ENCODE data around the gene TFDP1. TPM values are rescaled to one million over a fixed set of nuclear protein-coding genes. Genes with fewer than 3 reads are reported as not detected.
"Not testable (repeated sequence)": the region's sequence is repeated elsewhere in the genome, so short reads cannot be mapped to it uniquely, and the experiment has no call there.

TFDP1 gene
- total RNA-seq, 2 donors from 2014 or later, result 87.5 to 99.2 TPM

DNA sequence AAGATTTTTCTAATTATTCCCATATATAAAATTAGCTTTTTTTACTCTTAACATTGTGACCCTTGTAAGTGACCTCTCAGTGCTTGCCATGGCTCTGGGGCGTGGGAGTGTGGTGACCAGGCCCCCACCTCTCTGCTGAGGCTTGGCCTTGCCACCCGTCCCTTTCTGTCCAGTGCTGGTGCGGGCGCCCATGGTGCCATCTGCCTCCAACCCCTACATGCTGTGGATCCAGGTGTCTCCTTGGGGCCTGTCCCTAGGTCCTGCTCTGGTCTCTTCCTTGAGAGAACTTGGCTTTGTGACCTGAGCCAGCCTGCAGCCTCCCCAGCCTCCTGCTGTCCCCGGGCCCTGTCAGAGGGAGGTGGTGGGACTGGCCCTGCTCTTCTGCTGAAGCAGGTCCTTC is 27.4 kb downstream of the TFDP1 start:
- DNase-seq (no peak), ATAC-seq (replicated peaks in 1 of 2) (no peak)
- no peak overlapping the region for H3K4me3 Mint-ChIP-seq
- H3K9me3 Mint-ChIP-seq, result no peaks in the 10 kb centered on the region
- H3K27ac Mint-ChIP-seq, result no peak overlapping the region
- peaks cover 13% of the 10 kb centered on the region for H3K4me1 Mint-ChIP-seq (ENCODE audit: low read depth)
- H3K36me3 Mint-ChIP-seq (ENCODE audit: insufficient read depth in 2 of 2), result peaks cover 0 to 22% of the 10 kb centered on the region in 2 donors
- no peaks in the 10 kb centered on the region for H3K27me3 Mint-ChIP-seq (ENCODE audit: low read depth)

DNA sequence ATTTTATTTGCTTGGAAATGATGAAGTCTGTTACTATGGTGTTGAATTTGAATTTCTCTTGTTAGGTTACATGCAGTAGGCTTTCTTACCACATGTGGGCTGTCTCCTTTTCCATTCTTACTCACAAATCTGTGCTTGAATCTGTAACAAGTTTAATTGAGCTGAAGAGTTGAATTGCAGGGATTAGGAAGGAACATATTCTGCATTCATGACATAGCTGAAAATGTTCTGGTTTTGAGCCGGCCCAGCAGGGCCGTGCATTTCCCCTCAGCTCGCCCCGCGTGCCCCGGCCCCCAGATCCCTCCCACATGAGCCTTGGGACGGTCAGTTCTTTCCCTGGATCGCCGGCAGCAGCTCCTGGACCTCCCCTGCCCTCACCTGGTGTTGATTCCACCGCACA is 28.1 kb downstream of the TFDP1 start:
- ATAC-seq (replicated peaks in 1 of 2), result no peak
- Mint-ChIP-seq H3K4me1 (ENCODE audit: low read depth) (peaks cover 13% of the 10 kb centered on the region), H3K9me3 (no peaks in the 10 kb centered on the region), H3K27me3 (ENCODE audit: low read depth) (no peaks in the 10 kb centered on the region), H3K4me3 (no peak overlapping the region), H3K36me3 (ENCODE audit: insufficient read depth in 2 of 2) (peaks cover 0 to 22% of the 10 kb centered on the region in 2 donors), H3K27ac (no peak overlapping the region)
- DNase-seq, result no peak

DNA sequence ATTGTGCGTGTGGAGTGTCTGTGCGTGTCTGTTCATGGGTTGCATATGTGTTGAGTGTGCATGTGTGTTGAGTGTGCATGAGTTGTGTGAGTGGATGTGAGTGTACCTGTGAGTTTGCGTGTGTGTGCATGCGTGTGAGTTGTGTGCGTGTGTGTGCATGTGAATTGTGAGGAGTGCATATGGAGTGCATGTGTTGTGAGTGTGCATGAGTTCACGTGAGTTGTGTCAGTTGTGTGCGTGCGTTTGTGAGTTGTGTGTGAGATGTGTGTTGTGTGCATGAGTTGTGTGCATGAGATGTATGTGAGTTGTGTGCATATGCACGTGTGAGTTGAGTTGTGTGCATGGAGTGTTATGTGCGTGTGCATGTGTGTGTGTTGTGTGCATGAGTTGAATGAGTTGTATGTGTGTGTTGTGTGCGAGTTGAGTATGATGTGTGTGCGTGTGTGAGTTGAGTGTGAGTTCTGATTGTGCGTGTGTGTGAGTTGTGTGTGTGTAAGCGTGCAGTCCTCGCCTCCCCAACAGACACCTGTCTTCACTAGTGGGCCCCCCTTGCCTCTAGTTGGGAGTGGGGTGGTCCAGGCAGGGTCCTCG is 29.3 kb downstream of the TFDP1 start:
- Mint-ChIP-seq H3K4me3 (no peak overlapping the region), H3K27me3 (ENCODE audit: low read depth) (no peaks in the 10 kb centered on the region), H3K9me3 (no peaks in the 10 kb centered on the region), H3K27ac (no peak overlapping the region), H3K4me1 (ENCODE audit: low read depth) (peaks cover 13% of the 10 kb centered on the region), H3K36me3 (ENCODE audit: insufficient read depth in 2 of 2) (peaks cover 0 to 19% of the 10 kb centered on the region in 2 donors)
- no peak for ATAC-seq (replicated peaks in 1 of 2)
- DNase-seq, result no peak

DNA sequence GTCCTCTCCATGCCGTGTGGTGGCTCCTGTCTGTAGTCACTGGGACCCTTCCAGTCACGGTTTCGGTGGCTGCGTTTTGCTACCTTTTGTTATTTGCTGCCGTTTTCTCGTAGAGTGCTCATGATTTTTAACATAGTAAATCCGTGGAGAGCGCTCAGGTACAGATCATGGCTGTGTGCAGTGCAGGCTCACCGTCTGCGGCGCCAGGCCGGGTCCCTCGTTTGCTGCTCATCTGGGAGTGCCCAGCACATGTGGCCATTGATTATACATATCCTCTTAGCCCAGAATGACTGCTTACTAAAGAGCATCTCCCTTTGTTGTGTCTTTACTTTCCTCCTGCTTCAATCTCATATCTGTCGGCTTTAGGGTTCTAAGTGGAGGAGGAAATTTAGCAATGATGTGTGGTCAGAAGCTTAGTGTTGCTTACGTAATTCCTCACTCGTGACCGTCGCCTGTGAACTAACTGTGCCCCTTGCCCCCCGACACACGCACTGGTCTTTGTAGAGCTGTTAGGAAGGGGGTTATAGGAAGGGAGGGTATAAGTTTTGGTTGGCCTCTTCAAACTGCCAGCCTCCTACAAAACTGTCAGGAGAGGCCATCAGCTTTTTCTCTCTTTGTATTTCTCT is 31.8 kb downstream of the TFDP1 start:
- Mint-ChIP-seq H3K4me3 (no peak overlapping the region), H3K9me3 (no peaks in the 10 kb centered on the region), H3K27me3 (ENCODE audit: low read depth) (no peaks in the 10 kb centered on the region), H3K27ac (no peak overlapping the region), H3K4me1 (ENCODE audit: low read depth) (peaks cover 2% of the 10 kb centered on the region), H3K36me3 (ENCODE audit: insufficient read depth in 2 of 2) (peaks cover 0 to 10% of the 10 kb centered on the region in 2 donors)
- ATAC-seq (replicated peaks in 1 of 2), result no peak
- no peak for DNase-seq

DNA sequence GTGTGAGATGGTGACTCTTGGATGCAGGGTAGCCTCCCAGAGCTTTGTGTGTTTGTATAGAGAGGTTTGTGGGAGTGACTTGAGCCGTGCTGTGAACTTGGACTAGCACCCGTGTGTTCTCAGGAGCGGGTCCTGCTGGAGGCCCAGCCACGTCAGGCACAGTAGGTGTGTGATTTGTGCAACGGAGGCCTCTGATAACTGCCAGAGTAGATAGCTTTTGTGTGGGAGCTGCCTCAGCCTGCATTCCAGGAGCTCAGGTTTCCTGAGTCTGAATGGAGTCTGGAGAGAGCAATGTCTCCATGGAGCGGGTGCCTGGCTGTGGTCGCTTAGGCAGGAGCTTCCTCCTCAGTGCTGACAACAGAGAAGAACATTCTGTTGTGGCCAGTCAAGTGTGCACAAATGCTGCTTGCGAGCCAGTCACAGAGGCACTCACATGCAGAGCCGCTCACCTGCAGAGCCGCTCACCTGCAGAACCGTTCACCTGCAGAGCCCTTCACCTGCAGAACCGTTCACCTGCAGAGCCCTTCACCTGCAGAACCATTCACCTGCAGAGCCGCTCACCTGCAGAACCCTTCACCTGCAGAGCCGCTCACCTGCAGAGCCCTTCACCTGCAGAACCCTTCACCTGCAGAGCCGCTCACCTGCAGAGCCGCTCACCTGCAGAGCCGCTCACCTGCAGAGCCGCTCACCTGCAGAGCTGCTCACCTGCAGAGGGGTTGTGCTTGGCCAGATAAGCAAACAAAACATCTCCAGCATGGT is 32.6 kb downstream of the TFDP1 start:
- H3K36me3 Mint-ChIP-seq (ENCODE audit: insufficient read depth in 2 of 2), result peaks cover 0 to 7% of the 10 kb centered on the region in 2 donors
- no peaks in the 10 kb centered on the region for H3K9me3 Mint-ChIP-seq
- H3K4me3 Mint-ChIP-seq, result no peak overlapping the region
- H3K27me3 Mint-ChIP-seq (ENCODE audit: low read depth), result no peaks in the 10 kb centered on the region
- H3K4me1 Mint-ChIP-seq (ENCODE audit: low read depth), result no peaks in the 10 kb centered on the region
- ATAC-seq (replicated peaks in 1 of 2), result no peak
- DNase-seq, result no peak
- H3K27ac Mint-ChIP-seq, result no peak overlapping the region

DNA sequence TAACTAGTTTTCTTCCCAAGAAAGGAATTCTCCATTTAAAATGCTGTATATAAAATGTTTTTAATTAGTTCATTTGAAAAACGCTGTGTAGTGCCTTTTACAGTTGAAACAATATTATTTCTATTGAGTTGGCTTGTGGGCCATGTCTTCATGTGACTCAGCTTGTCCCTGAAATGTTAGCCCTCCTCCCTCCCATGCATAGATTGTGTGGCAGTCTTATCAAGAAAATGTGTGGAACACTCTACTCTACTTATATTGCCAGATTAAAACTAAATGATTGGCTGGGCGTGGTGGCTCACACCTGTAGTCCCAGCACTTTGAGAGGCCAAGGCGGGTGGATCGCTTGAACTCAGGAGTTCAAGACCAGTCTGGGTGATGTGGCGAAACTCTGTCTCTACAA is 33.4 kb downstream of the TFDP1 start:
- ATAC-seq (replicated peaks in 1 of 2), result no peak
- no peaks in the 10 kb centered on the region for H3K4me1 Mint-ChIP-seq (ENCODE audit: low read depth)
- H3K36me3 Mint-ChIP-seq (ENCODE audit: insufficient read depth in 2 of 2), result peaks cover 0 to 10% of the 10 kb centered on the region in 2 donors

DNA sequence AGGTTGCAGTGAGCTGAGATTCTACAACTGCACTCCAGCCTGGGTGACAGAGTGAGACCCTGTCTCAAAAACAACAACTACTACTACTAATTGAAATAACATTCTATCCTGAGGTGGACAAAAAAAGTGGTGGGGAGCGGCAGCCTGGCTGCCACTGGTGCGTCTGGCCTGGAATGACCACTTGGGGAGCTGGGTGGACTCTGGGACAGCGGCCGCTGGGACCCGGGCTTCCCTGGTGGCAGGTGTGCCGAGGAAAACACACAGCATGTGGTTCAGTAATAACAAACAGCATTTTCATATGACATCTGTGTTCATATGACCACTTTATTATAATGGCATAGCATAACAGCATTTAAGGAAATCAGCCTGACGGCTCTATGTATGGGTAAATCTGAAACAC is 33.9 kb downstream of the TFDP1 start:
- Mint-ChIP-seq H3K4me1 (ENCODE audit: low read depth) (no peaks in the 10 kb centered on the region), H3K36me3 (ENCODE audit: insufficient read depth in 2 of 2) (peaks cover 0 to 11% of the 10 kb centered on the region in 2 donors), H3K4me3 (no peak overlapping the region)

More for the DNA sequence above, 33.4 kb downstream of the TFDP1 start:
- DNase-seq, result no peak
- no peak overlapping the region for H3K4me3 Mint-ChIP-seq
- H3K9me3 Mint-ChIP-seq, result no peaks in the 10 kb centered on the region
- no peak overlapping the region for H3K27ac Mint-ChIP-seq
- no peaks in the 10 kb centered on the region for H3K27me3 Mint-ChIP-seq (ENCODE audit: low read depth)

DNA sequence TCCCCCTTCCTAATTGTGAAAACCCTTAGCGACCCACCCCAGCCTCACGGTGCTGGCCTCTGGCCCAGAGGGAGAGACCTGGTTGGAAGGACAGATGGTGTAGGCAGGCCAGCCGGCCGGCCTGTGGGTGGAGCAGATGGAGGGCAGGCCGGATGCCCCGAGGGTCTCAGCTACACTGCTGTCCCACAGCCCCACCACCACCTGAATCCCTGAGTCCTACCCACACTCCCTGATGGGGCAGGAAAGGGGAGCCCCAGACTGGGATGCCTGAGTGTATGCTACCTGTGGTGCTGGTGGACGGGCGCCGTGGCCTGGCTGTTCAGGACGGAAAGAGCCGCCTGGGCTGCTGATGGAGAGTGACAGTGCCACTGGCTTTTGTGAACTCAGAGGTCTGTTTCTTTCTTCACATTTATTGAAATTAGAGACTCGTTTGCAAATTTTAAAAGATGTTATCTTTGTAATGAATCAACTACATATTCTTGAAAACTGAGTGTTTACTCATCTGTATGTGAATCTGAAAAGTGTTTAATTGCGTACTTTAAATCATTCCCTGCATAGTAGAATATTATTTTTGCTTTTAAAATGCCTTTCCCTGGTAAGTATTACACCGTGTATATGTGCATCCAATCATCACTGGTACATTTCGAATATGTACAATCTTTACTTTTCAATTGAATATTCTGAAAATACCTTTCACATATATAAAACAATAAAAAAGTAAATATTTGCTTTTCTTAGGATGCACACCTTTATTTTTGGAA is 35.7 kb downstream of the TFDP1 start:
- H3K4me1 Mint-ChIP-seq (ENCODE audit: low read depth), result no peaks in the 10 kb centered on the region
- H3K27me3 Mint-ChIP-seq (ENCODE audit: low read depth), result no peaks in the 10 kb centered on the region
- DNase-seq, result no peak
- peaks cover 11 to 23% of the 10 kb centered on the region in 2 donors for H3K36me3 Mint-ChIP-seq (ENCODE audit: insufficient read depth in 2 of 2)
- H3K27ac Mint-ChIP-seq, result no peak overlapping the region
- H3K4me3 Mint-ChIP-seq, result no peak overlapping the region
- no peak for ATAC-seq (replicated peaks in 1 of 2)
- H3K9me3 Mint-ChIP-seq, result peaks cover 3% of the 10 kb centered on the region in 2 donors

More for the DNA sequence above, 33.9 kb downstream of the TFDP1 start:
- ATAC-seq (replicated peaks in 1 of 2), result no peak
- no peak overlapping the region for H3K27ac Mint-ChIP-seq
- no peak for DNase-seq
- no peaks in the 10 kb centered on the region for H3K9me3 Mint-ChIP-seq
- H3K27me3 Mint-ChIP-seq (ENCODE audit: low read depth), result no peaks in the 10 kb centered on the region

DNA sequence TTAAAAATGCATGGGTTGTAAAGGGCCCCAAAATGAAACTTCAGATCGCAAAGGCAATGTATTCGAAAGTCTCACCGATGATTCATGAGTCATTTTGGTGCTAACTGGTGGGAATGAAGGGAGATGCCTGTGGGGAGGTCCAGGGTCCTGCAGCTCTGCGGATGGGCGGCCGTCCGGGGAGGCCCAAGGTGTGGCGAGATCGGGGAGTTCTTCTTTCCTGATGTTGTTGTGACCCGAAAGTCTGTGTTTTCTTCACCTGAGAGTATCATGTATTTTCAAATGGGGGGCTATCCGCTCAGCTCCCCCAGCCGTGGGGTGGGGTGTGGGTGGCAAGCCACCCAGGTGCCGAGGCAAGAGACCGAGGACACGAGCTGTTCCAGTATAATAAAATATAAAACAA is 36.5 kb downstream of the TFDP1 start:
- Mint-ChIP-seq H3K4me1 (ENCODE audit: low read depth) (no peaks in the 10 kb centered on the region), H3K27ac (no peak overlapping the region)
- no peak for DNase-seq

DNA sequence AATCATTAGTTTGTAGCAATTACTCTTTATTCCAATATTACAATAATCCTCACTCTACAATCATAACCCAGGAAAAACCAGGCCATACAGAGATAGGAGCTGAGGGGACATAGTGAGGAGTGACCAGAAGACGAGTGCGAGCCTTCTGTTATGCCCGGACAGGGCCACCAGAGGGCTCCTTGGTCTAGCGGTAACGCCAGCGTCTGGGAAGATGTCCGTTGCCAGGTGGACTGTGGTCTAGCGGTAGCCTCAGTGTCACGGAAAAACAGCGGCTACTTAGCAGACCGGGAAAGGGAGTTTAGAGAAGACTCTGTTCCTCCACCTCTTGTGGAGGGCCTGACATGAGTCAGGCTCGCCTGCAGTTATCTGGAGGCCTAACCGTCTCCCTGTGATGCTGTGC is 36.9 kb downstream of the TFDP1 start:
- H3K4me3 Mint-ChIP-seq; H3K27me3 Mint-ChIP-seq (ENCODE audit: low read depth); H3K9me3 Mint-ChIP-seq; ATAC-seq (replicated peaks in 1 of 2); DNase-seq; H3K27ac Mint-ChIP-seq; H3K4me1 Mint-ChIP-seq (ENCODE audit: low read depth): not testable (repeated sequence)
- H3K36me3 Mint-ChIP-seq (ENCODE audit: insufficient read depth in 2 of 2), result peaks cover 17 to 28% of the 10 kb centered on the region in 2 donors

More for the DNA sequence above, 36.5 kb downstream of the TFDP1 start:
- Mint-ChIP-seq H3K9me3 (peaks cover 3% of the 10 kb centered on the region in 2 donors), H3K27me3 (ENCODE audit: low read depth) (no peaks in the 10 kb centered on the region), H3K36me3 (ENCODE audit: insufficient read depth in 2 of 2) (peaks cover 17 to 26% of the 10 kb centered on the region in 2 donors), H3K4me3 (no peak overlapping the region)
- no peak for ATAC-seq (replicated peaks in 1 of 2)

DNA sequence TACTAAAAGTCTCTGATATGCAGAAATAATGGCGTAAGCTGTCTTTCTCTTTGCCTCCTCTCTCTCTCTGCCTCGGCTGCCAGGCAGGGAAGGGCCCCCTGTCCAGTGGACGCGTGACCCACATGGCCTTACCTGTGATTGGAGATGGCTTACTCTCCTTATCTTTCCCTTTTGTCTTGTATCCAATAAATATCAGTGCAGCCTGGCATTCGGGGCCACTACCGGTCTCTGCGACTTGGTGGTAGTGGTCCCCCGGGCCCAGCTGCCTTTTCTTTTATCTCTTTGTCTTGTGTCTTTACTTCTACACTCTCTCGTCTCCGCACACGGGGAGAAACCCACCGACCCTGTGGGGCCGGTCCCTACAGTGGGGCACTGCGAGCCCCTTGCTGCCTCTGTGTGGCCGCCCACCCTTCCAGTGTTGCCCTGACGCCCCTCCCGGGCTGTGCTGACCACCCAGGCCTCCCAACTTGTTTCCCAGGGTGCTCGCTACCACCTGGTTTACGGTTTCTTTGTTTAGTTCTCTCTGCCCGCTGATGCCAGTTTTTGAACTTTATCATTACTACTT is 37.5 kb downstream of the TFDP1 start:
- DNase-seq; H3K27me3 Mint-ChIP-seq (ENCODE audit: low read depth); H3K4me3 Mint-ChIP-seq; H3K27ac Mint-ChIP-seq; ATAC-seq (replicated peaks in 1 of 2); H3K9me3 Mint-ChIP-seq; H3K4me1 Mint-ChIP-seq (ENCODE audit: low read depth): not testable (repeated sequence)
- peaks cover 17 to 31% of the 10 kb centered on the region in 2 donors for H3K36me3 Mint-ChIP-seq (ENCODE audit: insufficient read depth in 2 of 2)

DNA sequence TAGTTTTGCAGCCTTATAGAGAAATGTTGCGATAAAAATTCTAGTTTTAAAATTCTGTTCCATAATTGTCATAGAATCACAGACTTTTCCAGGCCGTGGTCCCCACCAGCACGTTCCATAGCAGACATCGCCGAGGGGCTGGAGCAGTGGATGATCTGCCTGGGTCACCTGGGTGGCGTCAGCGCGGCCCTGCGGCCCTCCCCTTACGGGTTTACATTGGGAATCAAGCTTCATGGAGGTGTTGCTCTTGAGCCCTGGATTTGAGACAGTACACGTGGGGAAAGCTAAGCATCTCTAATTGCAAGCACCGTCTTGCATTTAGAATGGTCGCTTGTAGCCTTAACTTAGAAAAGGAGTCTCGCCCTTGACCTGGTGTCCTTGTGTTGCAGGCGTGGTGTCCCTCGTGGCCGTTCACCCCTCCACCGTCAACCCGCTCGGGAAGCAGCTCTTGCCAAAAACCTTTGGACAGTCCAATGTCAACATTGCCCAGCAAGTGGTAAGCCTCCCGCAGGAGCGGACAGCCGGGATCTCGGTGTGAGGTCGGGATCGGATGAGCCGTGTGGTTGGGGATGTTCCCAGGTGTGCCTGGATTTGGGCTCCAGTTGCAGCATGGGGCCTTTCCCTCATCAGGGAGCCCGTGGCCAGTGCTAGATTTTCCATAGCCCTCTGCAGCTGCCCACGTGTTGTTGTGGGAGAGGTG is 38.4 kb downstream of the TFDP1 start:
- DNase-seq (no peak), ATAC-seq (replicated peaks in 1 of 2) (no peak)
- no peaks in the 10 kb centered on the region for H3K4me1 Mint-ChIP-seq (ENCODE audit: low read depth)
- H3K4me3 Mint-ChIP-seq, result no peak overlapping the region
- H3K27ac Mint-ChIP-seq, result no peak overlapping the region
- peaks cover 17 to 31% of the 10 kb centered on the region in 2 donors for H3K36me3 Mint-ChIP-seq (ENCODE audit: insufficient read depth in 2 of 2)
- no peaks in the 10 kb centered on the region for H3K27me3 Mint-ChIP-seq (ENCODE audit: low read depth)
- peaks cover 3% of the 10 kb centered on the region in 2 donors for H3K9me3 Mint-ChIP-seq

Data from activated T-cell treated with anti-CD3 and anti-CD28 coated beads, Interleukin-2, amount 50 U/mL, for 72 hours (primary cell).